IMR-90 (cell line): ENCODE measurements around the gene FCRLA. TPM values are rescaled to one million over a fixed set of nuclear protein-coding genes. Genes with fewer than 3 reads are reported as not detected.

ENCODE experiments used
- ATAC-seq: fragments of 200-7000 bp; cut with Tn5 transposase; 2 replicates; pipeline ENCODE4 v1.9.1; 2020; ENCODE audit warnings: low read depth, mild to moderate bottlenecking, moderate library complexity
- BruUV-seq: library from RNA; stranded (reverse); fragments of 400-500 nt; replicated peaks from 2 replicates; lab custom pipeline; 2021; lab: Mats Ljungman, UMichigan
- CTCF ChIA-PET: fragments of 300-600 bp; formaldehyde crosslinking; extraction: SDS; loops from one replicate; lab custom pipeline; 2021; ENCODE audit warnings: antibody characterized with exemption; lab: Yijun Ruan, JAX
- POLR2A ChIA-PET: fragments of 300-600 bp; sonication (Branson Sonifier 250); formaldehyde crosslinking; loops from one replicate; lab custom pipeline; 2022; ENCODE audit warnings: antibody characterized with exemption; ENCODE audit not compliant: unreplicated experiment; lab: Charles Lee
- DNase-seq: peaks from one replicate; pipeline ENCODE4 v3.0.0; 2013
- H2AFZ ChIP-seq: replicated peaks from 2 replicates; pipeline ENCODE3; 2013; ENCODE audit warnings: low read length, mild to moderate bottlenecking; ENCODE audit not compliant: poor library complexity
- H2AK5ac ChIP-seq: 2 replicates; pipeline ENCODE4 v1.6.1; 2013; ENCODE audit warnings: low read depth, low read length, inconsistent platforms
- H2AK9ac ChIP-seq: replicated peaks from 2 replicates; pipeline ENCODE3; 2013; ENCODE audit warnings: mild to moderate bottlenecking, low read depth, low read length, moderate library complexity; ENCODE audit not compliant: poor library complexity
- H2BK120ac ChIP-seq: 2 replicates; pipeline ENCODE4 v1.6.1; 2013; ENCODE audit warnings: low read depth, low read length, inconsistent platforms
- H2BK15ac ChIP-seq: 3 replicates; pipeline ENCODE4 v1.6.1; 2013; ENCODE audit warnings: low read depth, low read length, inconsistent platforms
- H2BK20ac ChIP-seq: 2 replicates; pipeline ENCODE4 v1.6.1; 2013; ENCODE audit warnings: low read depth, mild to moderate bottlenecking, inconsistent platforms, low read length, moderate library complexity
- H2BK5ac ChIP-seq: 2 replicates; pipeline ENCODE4 v1.6.1; 2013; ENCODE audit warnings: mild to moderate bottlenecking, low read depth, low read length, inconsistent platforms; ENCODE audit not compliant: poor library complexity, severe bottlenecking
- H3K14ac ChIP-seq: replicated peaks from 2 replicates; pipeline ENCODE4 v1.6.1; 2013; ENCODE audit warnings: low read depth, low read length, inconsistent platforms
- H3K18ac ChIP-seq: 2 replicates; pipeline ENCODE4 v1.6.1; 2013; ENCODE audit warnings: low read depth, low read length, control low read depth
- H3K23ac ChIP-seq: 2 replicates; pipeline ENCODE4 v1.6.1; 2013; ENCODE audit warnings: low read depth, low read length, inconsistent platforms
- H3K27ac ChIP-seq: 2 replicates; pipeline ENCODE4 v1.5.1; 2013; ENCODE audit warnings: mild to moderate bottlenecking, control low read depth, low read length; ENCODE audit not compliant: insufficient read depth
- H3K27me3 ChIP-seq: 2 replicates; pipeline ENCODE4 v1.6.1; 2013; ENCODE audit warnings: low read length; ENCODE audit not compliant: control insufficient read depth, insufficient read depth
- H3K36me3 ChIP-seq: 2 replicates; pipeline ENCODE4 v1.6.1; 2013; ENCODE audit warnings: low read length, mixed read lengths; ENCODE audit not compliant: control insufficient read depth, insufficient read depth
- H3K4ac ChIP-seq: 2 replicates; pipeline ENCODE4 v1.6.1; 2013; ENCODE audit warnings: low read depth, low read length, inconsistent platforms
- H3K4me1 ChIP-seq: 2 replicates; pipeline ENCODE4 v1.6.1; 2013; ENCODE audit warnings: low read length, mixed read lengths; ENCODE audit not compliant: control insufficient read depth, insufficient read depth
- H3K4me2 ChIP-seq: 2 replicates; pipeline ENCODE4 v1.6.1; 2013; ENCODE audit warnings: low read depth, mild to moderate bottlenecking, control low read depth, low read length, moderate library complexity
- H3K4me3 ChIP-seq: 2 replicates; pipeline ENCODE4 v1.5.1; 2013; ENCODE audit warnings: low read depth, mild to moderate bottlenecking, control low read depth, low read length, moderate library complexity; ENCODE audit not compliant: insufficient read depth
- H3K56ac ChIP-seq: 2 replicates; pipeline ENCODE4 v1.6.1; 2013; ENCODE audit warnings: low read length, inconsistent platforms; ENCODE audit not compliant: insufficient read depth; ENCODE audit errors: extremely low read depth
- H3K79me1 ChIP-seq, 2 experiments: 2 replicates each; pipeline ENCODE4 v1.6.1; 2013; ENCODE audit warnings: low read length in 2 of 2, inconsistent platforms in 1 of 2, low read depth in 1 of 2
- H3K9ac ChIP-seq: 2 replicates; pipeline ENCODE4 v1.6.1; 2013; ENCODE audit warnings: low read depth, low read length, control low read depth
- H3K9me1 ChIP-seq: 2 replicates; pipeline ENCODE4 v1.6.1; 2013; ENCODE audit warnings: low read length, inconsistent platforms; ENCODE audit not compliant: insufficient read depth
- H3K9me3 ChIP-seq: 2 replicates; pipeline ENCODE4 v1.6.1; 2013; ENCODE audit warnings: low read length; ENCODE audit not compliant: control insufficient read depth, insufficient read depth
- H4K20me1 ChIP-seq: 2 replicates; pipeline ENCODE4 v1.6.1; 2013; ENCODE audit warnings: low read length, inconsistent platforms; ENCODE audit not compliant: insufficient read depth
- H4K5ac ChIP-seq: 2 replicates; pipeline ENCODE4 v1.6.1; 2013; ENCODE audit warnings: mild to moderate bottlenecking, low read depth, low read length, control low read depth
- H4K8ac ChIP-seq, 2 experiments: 2 replicates each; pipeline ENCODE4 v1.6.1; 2013; ENCODE audit warnings: low read depth in 2 of 2, low read length in 2 of 2, control low read depth in 1 of 2, inconsistent platforms in 1 of 2
- H4K91ac ChIP-seq: 2 replicates; pipeline ENCODE4 v1.6.1; 2013; ENCODE audit warnings: low read depth, low read length, inconsistent platforms; ENCODE audit not compliant: insufficient read depth
- BHLHE40 ChIP-seq: fragments of 150-350 bp; IDR thresholded peaks from 2 replicates; pipeline ENCODE4 v1.6.1; 2016; ENCODE audit warnings: mild to moderate bottlenecking, low read depth, low read length
- CEBPB ChIP-seq: IDR thresholded peaks from 2 replicates; pipeline ENCODE4 v1.6.1; 2012; ENCODE audit warnings: low read depth, low read length, improper control_type of control experiment
- CHD1 ChIP-seq: IDR thresholded peaks from 2 replicates; pipeline ENCODE4 v1.6.1; 2012; ENCODE audit warnings: low read depth, low read length, improper control_type of control experiment
- CTCF ChIP-seq: conservative IDR thresholded peaks from 2 replicates; pipeline ENCODE4 v1.5.1; 2012; ENCODE audit warnings: mild to moderate bottlenecking, low read depth, low read length, improper control_type of control experiment
- ELK1 ChIP-seq: fragments of 150-350 bp; IDR thresholded peaks from 2 replicates; pipeline ENCODE4 v1.6.1; 2016; ENCODE audit warnings: low read depth, mild to moderate bottlenecking, low read length, moderate library complexity, borderline replicate concordance
- FOS ChIP-seq: fragments of 150-350 bp; IDR thresholded peaks from 2 replicates; pipeline ENCODE4 v1.6.1; 2016; ENCODE audit warnings: low read depth, low read length
- MAFK ChIP-seq: IDR thresholded peaks from 2 replicates; pipeline ENCODE4 v1.6.1; 2012; ENCODE audit warnings: low read depth, low read length, improper control_type of control experiment
- MAZ ChIP-seq: IDR thresholded peaks from 2 replicates; pipeline ENCODE4 v1.6.1; 2012; ENCODE audit warnings: low read depth, mild to moderate bottlenecking, low read length, improper control_type of control experiment, moderate library complexity, borderline replicate concordance
- MXI1 ChIP-seq: IDR thresholded peaks from 2 replicates; pipeline ENCODE4 v1.6.1; 2012; ENCODE audit warnings: low read depth, mild to moderate bottlenecking, low read length, moderate library complexity, borderline replicate concordance
- NFE2L2 ChIP-seq: fragments of 150-350 bp; IDR thresholded peaks from 2 replicates; pipeline ENCODE4 v1.6.1; 2016; ENCODE audit warnings: low read depth, mild to moderate bottlenecking, low read length
- POLR2A ChIP-seq: IDR thresholded peaks from 2 replicates; pipeline ENCODE4 v1.6.1; 2012; ENCODE audit warnings: mild to moderate bottlenecking, low read depth, low read length
- RAD21 ChIP-seq: IDR thresholded peaks from 2 replicates; pipeline ENCODE4 v1.6.1; 2012; ENCODE audit warnings: low read length, improper control_type of control experiment
- RCOR1 ChIP-seq: IDR thresholded peaks from 2 replicates; pipeline ENCODE4 v1.6.1; 2012; ENCODE audit warnings: mild to moderate bottlenecking, low read length, improper control_type of control experiment; ENCODE audit not compliant: insufficient replicate concordance
- SMC3 ChIP-seq: fragments of 150-350 bp; IDR thresholded peaks from 2 replicates; pipeline ENCODE4 v1.6.1; 2016; ENCODE audit warnings: low read depth, mild to moderate bottlenecking, antibody characterized with exemption, low read length, moderate library complexity
- USF2 ChIP-seq: fragments of 150-350 bp; IDR thresholded peaks from 2 replicates; pipeline ENCODE4 v1.6.1; 2017; ENCODE audit warnings: mild to moderate bottlenecking, antibody characterized with exemption, low read length, low read depth
- WGBS, 2 experiments: methylation state at CpG; one replicate each; pipeline versions ENCODE4 v1.1.5 to v1.1.7; 2013; ENCODE audit warnings: missing lambda C conversion rate in 2 of 2; ENCODE audit not compliant: insufficient read length in 1 of 2; ENCODE audit errors: extremely low coverage in 2 of 2; 5-methylcytosine and 5-hydroxymethylcytosine counted together
- dilution Hi-C: fragments of 300-500 bp; cut with HindIII; formaldehyde crosslinking; loops from one replicate; pipeline ENCODE4 v1.14.3; 2018; ENCODE audit warnings: low sequenced_read_pairs; ENCODE audit not compliant: unreplicated experiment
- in situ Hi-C: fragments of 300-500 bp; cut with MboI; formaldehyde crosslinking; loops from 3 replicates; pipeline ENCODE4 v1.14.3; 2019; ENCODE audit warnings: low sequenced_read_pairs, inconsistent platforms, mixed read lengths
- intact Hi-C: fragments of 100-400 bp; cut with micrococcal nuclease; formaldehyde crosslinking; loops from 2 replicates; pipeline ENCODE4 v1.10.0; 2022
- polyA plus RNA-seq, 3 experiments: library from polyadenylated mRNA; depleted of rRNA; stranded (reverse); fragments of >200 nt; gene quantifications; 2 replicates each; pipeline ENCODE4 v1.2.3, GENCODE V29; 2012; ENCODE audit warnings: low replicate concordance in 1 of 3
- total RNA-seq: library from RNA; depleted of rRNA; stranded (reverse); fragments of >200 nt; gene quantifications from 2 replicates; pipeline ENCODE4 v1.2.3, GENCODE V29; 2012

FCRLA gene
- total and polyA plus RNA-seq, 2 of the 4 experiments (the other 2 are of a cell fraction): 0.36 TPM

- no peak within 1 kb of the TSS for H3K4me3 ChIP-seq
- CTCF ChIA-PET: no interaction called here
- H3K9ac ChIP-seq: no peak within 1 kb of the TSS
- peaks cover 3 to 13% of the 10 kb centered on the region in 2 experiments; a peak in 1 of 4 replicates for H3K79me1 ChIP-seq
- no peaks in the 10 kb centered on the region for H3K36me3 ChIP-seq
- peak within 1 kb of the TSS; percentile 35 for H2AK5ac ChIP-seq
- peak within 1 kb of the TSS; percentile 46; the same call in 1 of the 2 replicates for H3K23ac ChIP-seq
- in situ Hi-C loops (no loop called here), dilution Hi-C loops (no loop called here), intact Hi-C loops (no loop called here)
- no CpG with 5 or more reads among the region's 4 CpGs for WGBS, 2 experiments
- no TSS peak for BruUV-seq
- H2AK9ac ChIP-seq: peak within 1 kb of the TSS; percentile 74
- H4K8ac ChIP-seq: peak within 1 kb of the TSS in 1 of 2 experiments; percentile 21; a peak in 1 of 4 replicates
- H3K9me3 ChIP-seq: no peaks in the 10 kb centered on the region
- no peak within 1 kb of the TSS for H3K4me2 ChIP-seq
- peak within 1 kb of the TSS; percentile 74 for H2BK120ac ChIP-seq
- H3K4ac ChIP-seq: peak within 1 kb of the TSS; percentile 74
- no peaks in the 10 kb centered on the region for H4K20me1 ChIP-seq
- peak within 1 kb of the TSS; percentile 25; the same call in 1 of the 2 replicates for H4K91ac ChIP-seq
- H3K18ac ChIP-seq: no peak within 1 kb of the TSS
- peaks cover 22% of the 10 kb centered on the region for H3K9me1 ChIP-seq
- H3K27me3 ChIP-seq: no peaks in the 10 kb centered on the region
- no peak within 1 kb of the TSS; the same call in 1 of the 2 replicates for H3K27ac ChIP-seq
- peak within 1 kb of the TSS; percentile 63 for H2AFZ ChIP-seq
- POLR2A ChIA-PET: no interaction called here
- no peak for DNase-seq
- H2BK5ac ChIP-seq: peak within 1 kb of the TSS; percentile 37
- H3K56ac ChIP-seq: no peak within 1 kb of the TSS; the same call in 1 of the 2 replicates
- H2BK15ac ChIP-seq: peak within 1 kb of the TSS; percentile 65; the same call in 2 of the 3 replicates
- H3K14ac ChIP-seq: peak within 1 kb of the TSS; percentile 68
- ATAC-seq: no peak
- peak within 1 kb of the TSS; percentile 77 for H2BK20ac ChIP-seq
- H3K4me1 ChIP-seq: peaks cover 2% of the 10 kb centered on the region
- H4K5ac ChIP-seq: no peak within 1 kb of the TSS
- no peak for TF ChIP-seq NFE2L2
- TF ChIP-seq RCOR1: no peak
- TF ChIP-seq USF2: no peak
- no peak for TF ChIP-seq CTCF
- TF ChIP-seq ELK1: no peak
- no peak for TF ChIP-seq FOS
- no peak for TF ChIP-seq SMC3
- no peak for TF ChIP-seq CEBPB
- no peak for TF ChIP-seq MAZ
- TF ChIP-seq BHLHE40: no peak
- TF ChIP-seq POLR2A: no peak
- no peak for TF ChIP-seq MAFK
- TF ChIP-seq CHD1: no peak
- TF ChIP-seq MXI1: no peak
- TF ChIP-seq RAD21: no peak
These were observed 14.1 kb downstream of the FCRLA start, which contains the start of gene FCRLB for GRCh38 chr1:161720956-161721737. FCRLB (plus strand) TSS chr1:161721544; CDS start chr1:161722673, 1,129 bp downstream.
